ENCODE data around the gene DSCAML1.

Gene DSCAML1

GRCh38 chr11:117654281-117655255 is 142.4 kb downstream of the DSCAML1 start:
- no peak for FAIRE-seq

- FAIRE-seq: no peak
Measured at GRCh38 chr11:117652521-117652920, 144.5 kb downstream of the DSCAML1 start.

GRCh38 chr11:117649296-117650055 is 147.5 kb downstream of the DSCAML1 start:
- no peak for FAIRE-seq

DNA sequence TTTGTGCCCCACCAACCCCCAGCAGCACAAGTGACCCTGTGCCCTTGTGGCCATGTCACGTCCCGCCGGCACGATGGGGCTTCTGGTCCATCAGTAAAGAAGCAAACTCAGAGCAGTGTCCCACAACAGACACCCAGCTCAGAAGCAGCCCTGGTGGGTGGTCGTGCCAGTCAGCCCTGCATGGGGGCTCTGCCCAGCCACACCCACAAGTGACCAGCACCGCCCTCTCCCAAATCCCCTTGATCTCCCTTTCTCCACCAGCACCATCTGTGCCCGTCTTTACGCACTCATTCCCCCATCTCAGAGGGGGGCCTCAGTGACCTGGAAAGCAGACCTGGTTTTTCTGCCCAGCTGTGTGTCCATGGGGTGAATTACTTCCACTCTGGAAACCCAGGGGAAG is 149.1 kb downstream of the DSCAML1 start:
- no peak for FAIRE-seq

DNA sequence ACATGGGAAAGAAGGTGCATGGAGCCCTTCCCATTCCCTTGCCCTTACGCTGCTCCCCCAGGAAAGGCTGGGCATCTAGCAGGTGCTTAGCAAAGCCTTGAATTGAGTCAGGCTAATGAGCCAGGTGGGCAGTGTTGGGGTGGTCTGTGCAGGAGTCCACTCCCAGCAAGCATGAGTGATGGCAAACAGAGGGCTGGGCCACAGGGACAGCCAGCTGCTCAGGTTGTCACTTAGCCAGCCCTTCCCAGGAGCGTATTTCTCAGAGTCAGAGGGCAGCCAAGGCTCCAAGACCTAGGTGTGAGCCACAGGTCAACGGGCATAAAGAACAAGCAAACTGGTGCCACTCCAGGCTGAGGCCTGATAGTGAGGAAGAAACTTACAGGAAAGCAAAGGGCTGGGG is 149.8 kb downstream of the DSCAML1 start:
- no peak for FAIRE-seq

DNA sequence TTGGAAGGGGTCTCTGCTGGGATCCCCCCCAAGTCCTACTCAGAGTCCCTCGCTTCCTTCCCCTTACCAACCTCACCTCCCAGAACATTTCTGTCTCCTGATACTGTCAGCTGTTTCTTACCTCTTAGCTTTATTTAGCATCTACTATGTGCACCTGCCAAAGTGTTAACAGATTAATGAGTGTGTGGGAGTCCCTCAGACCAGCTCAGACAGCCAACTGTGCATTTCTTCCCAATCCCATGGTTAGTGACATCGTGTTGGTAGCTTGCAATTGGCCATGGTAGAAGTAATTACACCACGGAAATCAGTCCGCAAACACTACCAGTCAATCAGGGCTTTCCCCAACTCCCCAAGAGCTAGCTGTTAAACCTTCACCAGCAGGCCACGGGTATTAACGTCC is 150.6 kb downstream of the DSCAML1 start:
- FAIRE-seq: no peak

DNA sequence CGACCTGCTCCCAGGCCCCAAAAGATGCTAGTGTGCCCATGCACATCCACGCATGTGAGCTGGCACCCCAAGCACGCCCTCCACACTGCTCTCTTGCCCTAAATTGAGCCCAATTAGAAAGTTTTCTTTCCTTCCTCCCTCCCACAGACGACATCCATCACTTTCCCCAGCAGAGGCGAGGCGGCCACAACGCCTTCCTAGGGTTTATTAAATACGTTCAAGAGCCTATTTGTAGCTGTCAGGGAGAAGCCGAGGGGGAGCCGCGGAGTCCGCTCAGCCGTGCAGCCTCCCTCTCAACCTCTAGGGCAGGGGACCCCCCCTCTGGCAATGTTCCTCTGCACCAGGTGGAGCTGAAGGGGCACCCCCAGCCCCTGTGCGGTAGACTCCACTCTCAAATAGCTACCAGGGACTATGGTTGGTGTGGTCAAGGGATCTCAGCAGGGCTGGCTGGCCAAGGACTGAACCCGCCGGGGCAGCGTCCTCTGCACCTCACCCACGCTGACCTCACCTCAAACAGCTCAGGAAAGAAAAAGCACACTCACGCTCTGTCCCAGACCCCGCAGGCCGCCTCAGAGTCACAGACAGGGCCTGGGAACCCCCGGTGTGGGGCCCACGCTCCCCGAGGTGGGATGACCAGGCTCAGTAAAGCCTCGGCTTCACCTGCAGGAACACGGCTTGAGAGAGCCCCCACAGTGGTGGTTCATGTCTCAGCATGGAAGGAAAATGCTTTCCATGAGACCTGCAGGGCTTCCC is 152.4 kb downstream of the DSCAML1 start:
- no peak for FAIRE-seq

GRCh38 chr11:117643606-117644300 is 153.3 kb downstream of the DSCAML1 start:
- FAIRE-seq: no peak

GRCh38 chr11:117642835-117643234 is 154.2 kb downstream of the DSCAML1 start:
- no peak for FAIRE-seq

DNA sequence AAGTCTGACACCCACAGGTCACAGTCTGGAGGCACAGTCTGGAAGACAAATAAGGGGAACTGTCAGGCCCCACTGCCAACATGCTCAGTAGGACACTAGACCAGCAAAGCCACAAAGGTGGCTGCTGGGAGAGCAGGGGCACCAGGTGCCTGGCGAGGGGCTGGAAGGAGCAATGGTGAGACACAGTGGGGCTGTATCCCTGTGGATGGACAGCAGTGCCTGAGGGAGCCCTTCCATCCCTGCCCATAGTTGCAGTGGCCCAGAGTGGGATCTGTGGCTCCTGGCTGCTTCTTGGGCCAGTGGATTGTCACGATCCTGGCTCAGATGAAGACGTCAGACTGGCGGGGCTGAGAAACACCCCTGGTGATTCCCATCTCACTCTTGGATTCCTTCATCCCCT is 154.6 kb downstream of the DSCAML1 start:
- FAIRE-seq: no peak

- FAIRE-seq: no peak
Measured at GRCh38 chr11:117641008-117641915, 155.8 kb downstream of the DSCAML1 start.

GRCh38 chr11:117640041-117640440 is 157.0 kb downstream of the DSCAML1 start:
- FAIRE-seq: no peak

DNA sequence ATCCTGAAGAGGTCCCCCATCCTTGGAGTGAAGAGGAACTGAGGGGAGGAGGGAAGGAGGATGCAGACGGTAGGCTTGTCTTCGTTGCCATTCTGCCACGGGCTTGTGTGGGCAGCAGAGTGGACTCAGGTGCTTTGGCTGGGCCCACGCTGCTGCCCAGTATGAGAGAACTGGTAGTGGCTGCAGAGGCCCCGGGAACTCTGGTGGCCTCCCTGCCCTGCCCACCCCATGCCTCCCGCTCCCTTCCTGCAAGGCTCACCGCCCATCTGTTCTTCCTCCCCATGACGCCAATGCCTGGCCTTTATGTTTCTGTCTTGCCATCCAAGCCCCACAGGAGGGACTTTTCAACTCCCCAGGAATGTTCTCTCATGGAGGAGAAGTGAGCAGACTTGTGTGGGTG is 157.4 kb downstream of the DSCAML1 start:
- FAIRE-seq: no peak

DNA sequence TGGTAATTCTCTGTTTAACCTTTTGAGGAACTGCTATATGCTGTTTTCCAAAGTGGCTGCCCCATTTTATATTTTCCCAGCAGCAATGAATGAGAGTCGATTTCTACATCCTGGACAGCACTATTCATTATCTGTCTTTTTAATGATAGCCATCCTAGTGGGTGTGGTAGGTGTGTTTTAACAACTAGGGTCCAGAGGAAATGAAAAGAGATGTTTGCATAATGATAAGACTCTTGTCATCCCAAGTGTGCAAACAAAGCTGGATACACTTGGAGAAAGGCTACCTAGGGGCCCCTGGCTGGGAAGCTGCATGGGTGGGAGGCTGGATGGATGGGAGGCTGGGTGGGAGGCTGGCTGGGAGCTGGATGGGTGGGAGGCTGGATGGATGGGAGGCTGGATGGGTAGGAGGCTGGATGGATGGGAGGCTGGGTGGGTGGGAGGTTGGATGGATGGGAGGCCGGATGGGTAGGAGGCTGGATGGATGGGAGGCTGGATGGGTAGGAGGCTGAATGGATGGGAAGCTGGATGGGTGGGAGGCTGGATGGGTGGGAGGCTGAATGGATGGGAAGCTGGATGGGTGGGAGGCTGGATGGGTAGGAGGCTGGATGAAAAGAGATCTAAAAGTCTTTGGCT is 158.0 kb downstream of the DSCAML1 start:
- no peak for FAIRE-seq

GRCh38 chr11:117634756-117635603 is 162.0 kb downstream of the DSCAML1 start:
- no peak for FAIRE-seq

GRCh38 chr11:117633976-117634755 is 162.8 kb downstream of the DSCAML1 start:
- FAIRE-seq: no peak

- no peak for FAIRE-seq
Measured at GRCh38 chr11:117633186-117633754, 163.7 kb downstream of the DSCAML1 start.

DNA sequence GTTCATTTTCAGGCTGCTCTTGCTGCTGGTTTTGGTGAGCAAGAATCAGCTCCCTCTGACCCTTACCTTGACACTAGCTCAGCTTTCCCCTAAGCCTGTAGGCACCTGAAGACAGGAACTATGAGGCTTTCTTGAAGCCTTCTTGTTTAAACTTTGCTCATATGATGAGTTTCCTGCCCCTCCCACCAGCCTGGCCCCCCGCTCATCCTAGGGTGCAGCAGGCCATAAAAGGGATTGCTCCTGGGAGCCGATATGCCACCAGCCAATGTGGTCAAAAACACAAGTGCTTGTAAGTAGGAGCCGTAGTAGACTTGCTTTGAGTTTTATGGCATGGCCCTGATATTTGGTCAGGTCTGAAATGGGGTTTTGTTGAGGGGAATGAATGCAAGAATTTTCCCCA is 164.7 kb downstream of the DSCAML1 start:
- FAIRE-seq: no peak
